ENCODE data around the gene GRID1. TPM values are rescaled to one million over a fixed set of nuclear protein-coding genes. Genes with fewer than 3 reads are reported as not detected.

GRID1 gene
- total and polyA plus RNA-seq, 9 of the 15 experiments (the other 6 are each of a cell fraction or from before 2014, with no cell fraction given) = 0.01 to 7.2 (median 1.2) TPM

DNA sequence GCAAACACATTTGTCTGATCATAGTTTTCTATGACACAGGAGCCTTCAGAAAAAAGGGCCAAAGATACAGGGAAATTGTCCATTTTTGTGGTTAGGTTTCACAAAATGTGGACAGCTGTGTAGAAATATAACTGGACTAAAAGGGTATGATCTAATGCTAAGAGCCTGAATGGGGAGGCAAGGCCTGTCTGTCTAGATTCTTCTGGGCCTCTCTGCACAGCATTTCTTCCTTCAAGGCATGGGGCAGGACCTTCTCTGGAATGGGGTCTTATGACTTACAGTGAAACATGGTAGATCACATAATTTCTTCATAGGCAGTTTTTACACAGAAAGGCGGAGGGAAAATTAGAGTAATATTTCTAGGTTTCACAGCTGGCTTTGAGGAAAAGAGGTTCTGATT is 795.7 kb downstream of the GRID1 start:
- H3K79me2 ChIP-seq (ENCODE audit: control insufficient read depth, insufficient read depth, low read length) = no peaks in the 10 kb centered on the region
- in situ Hi-C loops (cut with MboI) = no loop called here
- 13% methylated on average over 1 of the region's 1 CpG for WGBS (ENCODE audit: insufficient coverage, low coverage, missing lambda C conversion rate)
- DNase-seq (ENCODE audit: extremely low read depth in 1 of 4, low spot score in 3 of 4) = no peak
- no TSS peak for BruUV-seq (replicated peaks)
- FAIRE-seq = no peak
- no peak overlapping the region for H3K4me3 ChIP-seq
- no peaks in the 10 kb centered on the region for H3K27me3 ChIP-seq (ENCODE audit: control insufficient read depth in 2 of 2, insufficient read depth in 2 of 2, low read length in 2 of 2)
- no peak overlapping the region for H3K27ac ChIP-seq (ENCODE audit: extremely low read depth, low read depth, low read length)
- CTCF ChIA-PET (ENCODE audit: low intra/inter-chr PET ratio) = no interaction called here
- POLR2A ChIA-PET = interaction anchor here (0.7 to 1.8 kb wide), 2 partner anchors 9 to 28 kb away, joined by 3 to 6 read pairs; no protein-coding TSS in a partner anchor
- no peak for ATAC-seq
- H4K20me1 ChIP-seq (replicated peaks; ENCODE audit: control insufficient read depth, insufficient read depth, low read length) = no peaks in the 10 kb centered on the region
- H3K4me1 ChIP-seq (replicated peaks in 1 of 2; ENCODE audit: control insufficient read depth in 2 of 2, insufficient read depth in 2 of 2, low read length in 2 of 2) = no peaks in the 10 kb centered on the region
- H3K36me3 ChIP-seq (ENCODE audit: control insufficient read depth, insufficient read depth, low read length) = no peaks in the 10 kb centered on the region
- intact Hi-C loops (cut with micrococcal nuclease) = no loop called here
- H2AFZ ChIP-seq (ENCODE audit: low read depth, low read length) = no peak overlapping the region
- H3K9me3 ChIP-seq (replicated peaks; ENCODE audit: control insufficient read depth, insufficient read depth, low read depth, low read length) = no peaks in the 10 kb centered on the region
- H3K9ac ChIP-seq (ENCODE audit: insufficient read depth in 1 of 2, low read depth in 2 of 2, low read length in 2 of 2) = no peak overlapping the region
- no peaks in the 10 kb centered on the region for H3K9me1 ChIP-seq (ENCODE audit: control insufficient read depth, insufficient read depth, low read length)
- no peak overlapping the region for H3K4me2 ChIP-seq (ENCODE audit: insufficient read depth, low read length)
- TF ChIP-seq ZNF79 (CRISPR knock-in tag; IDR thresholded peaks at IDR 0.05; ENCODE audit: low read depth) = no peak
- no peak for TF ChIP-seq KLF10 (CRISPR knock-in tag; IDR thresholded peaks at IDR 0.05)
- TF ChIP-seq ZFP1 (CRISPR knock-in tag; IDR thresholded peaks at IDR 0.05) = no peak
- no peak for TF ChIP-seq RBM15 (IDR thresholded peaks at IDR 0.05; ENCODE audit: insufficient read depth, low read length)
- TF ChIP-seq, protein P1, sequence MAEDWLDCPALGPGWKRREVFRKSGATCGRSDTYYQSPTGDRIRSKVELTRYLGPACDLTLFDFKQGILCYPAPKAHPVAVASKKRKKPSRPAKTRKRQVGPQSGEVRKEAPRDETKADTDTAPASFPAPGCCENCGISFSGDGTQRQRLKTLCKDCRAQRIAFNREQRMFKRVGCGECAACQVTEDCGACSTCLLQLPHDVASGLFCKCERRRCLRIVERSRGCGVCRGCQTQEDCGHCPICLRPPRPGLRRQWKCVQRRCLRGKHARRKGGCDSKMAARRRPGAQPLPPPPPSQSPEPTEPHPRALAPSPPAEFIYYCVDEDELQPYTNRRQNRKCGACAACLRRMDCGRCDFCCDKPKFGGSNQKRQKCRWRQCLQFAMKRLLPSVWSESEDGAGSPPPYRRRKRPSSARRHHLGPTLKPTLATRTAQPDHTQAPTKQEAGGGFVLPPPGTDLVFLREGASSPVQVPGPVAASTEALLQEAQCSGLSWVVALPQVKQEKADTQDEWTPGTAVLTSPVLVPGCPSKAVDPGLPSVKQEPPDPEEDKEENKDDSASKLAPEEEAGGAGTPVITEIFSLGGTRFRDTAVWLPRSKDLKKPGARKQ (CRISPR knock-in tag; IDR thresholded peaks at IDR 0.05) = no peak
- TF ChIP-seq SMAD2 (IDR thresholded peaks at IDR 0.05; ENCODE audit: low read depth, low read length) = no peak
- no peak for TF ChIP-seq ARID2 (IDR thresholded peaks at IDR 0.05)
- TF ChIP-seq, protein P2, sequence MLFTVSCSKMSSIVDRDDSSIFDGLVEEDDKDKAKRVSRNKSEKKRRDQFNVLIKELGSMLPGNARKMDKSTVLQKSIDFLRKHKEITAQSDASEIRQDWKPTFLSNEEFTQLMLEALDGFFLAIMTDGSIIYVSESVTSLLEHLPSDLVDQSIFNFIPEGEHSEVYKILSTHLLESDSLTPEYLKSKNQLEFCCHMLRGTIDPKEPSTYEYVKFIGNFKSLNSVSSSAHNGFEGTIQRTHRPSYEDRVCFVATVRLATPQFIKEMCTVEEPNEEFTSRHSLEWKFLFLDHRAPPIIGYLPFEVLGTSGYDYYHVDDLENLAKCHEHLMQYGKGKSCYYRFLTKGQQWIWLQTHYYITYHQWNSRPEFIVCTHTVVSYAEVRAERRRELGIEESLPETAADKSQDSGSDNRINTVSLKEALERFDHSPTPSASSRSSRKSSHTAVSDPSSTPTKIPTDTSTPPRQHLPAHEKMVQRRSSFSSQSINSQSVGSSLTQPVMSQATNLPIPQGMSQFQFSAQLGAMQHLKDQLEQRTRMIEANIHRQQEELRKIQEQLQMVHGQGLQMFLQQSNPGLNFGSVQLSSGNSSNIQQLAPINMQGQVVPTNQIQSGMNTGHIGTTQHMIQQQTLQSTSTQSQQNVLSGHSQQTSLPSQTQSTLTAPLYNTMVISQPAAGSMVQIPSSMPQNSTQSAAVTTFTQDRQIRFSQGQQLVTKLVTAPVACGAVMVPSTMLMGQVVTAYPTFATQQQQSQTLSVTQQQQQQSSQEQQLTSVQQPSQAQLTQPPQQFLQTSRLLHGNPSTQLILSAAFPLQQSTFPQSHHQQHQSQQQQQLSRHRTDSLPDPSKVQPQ (CRISPR knock-in tag; IDR thresholded peaks at IDR 0.05; ENCODE audit: borderline replicate concordance) = no peak
- TF ChIP-seq, protein P3, sequence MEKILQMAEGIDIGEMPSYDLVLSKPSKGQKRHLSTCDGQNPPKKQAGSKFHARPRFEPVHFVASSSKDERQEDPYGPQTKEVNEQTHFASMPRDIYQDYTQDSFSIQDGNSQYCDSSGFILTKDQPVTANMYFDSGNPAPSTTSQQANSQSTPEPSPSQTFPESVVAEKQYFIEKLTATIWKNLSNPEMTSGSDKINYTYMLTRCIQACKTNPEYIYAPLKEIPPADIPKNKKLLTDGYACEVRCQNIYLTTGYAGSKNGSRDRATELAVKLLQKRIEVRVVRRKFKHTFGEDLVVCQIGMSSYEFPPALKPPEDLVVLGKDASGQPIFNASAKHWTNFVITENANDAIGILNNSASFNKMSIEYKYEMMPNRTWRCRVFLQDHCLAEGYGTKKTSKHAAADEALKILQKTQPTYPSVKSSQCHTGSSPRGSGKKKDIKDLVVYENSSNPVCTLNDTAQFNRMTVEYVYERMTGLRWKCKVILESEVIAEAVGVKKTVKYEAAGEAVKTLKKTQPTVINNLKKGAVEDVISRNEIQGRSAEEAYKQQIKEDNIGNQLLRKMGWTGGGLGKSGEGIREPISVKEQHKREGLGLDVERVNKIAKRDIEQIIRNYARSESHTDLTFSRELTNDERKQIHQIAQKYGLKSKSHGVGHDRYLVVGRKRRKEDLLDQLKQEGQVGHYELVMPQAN (IDR thresholded peaks at IDR 0.05; ENCODE audit: borderline replicate concordance) = no peak
- TF ChIP-seq, protein P4, sequence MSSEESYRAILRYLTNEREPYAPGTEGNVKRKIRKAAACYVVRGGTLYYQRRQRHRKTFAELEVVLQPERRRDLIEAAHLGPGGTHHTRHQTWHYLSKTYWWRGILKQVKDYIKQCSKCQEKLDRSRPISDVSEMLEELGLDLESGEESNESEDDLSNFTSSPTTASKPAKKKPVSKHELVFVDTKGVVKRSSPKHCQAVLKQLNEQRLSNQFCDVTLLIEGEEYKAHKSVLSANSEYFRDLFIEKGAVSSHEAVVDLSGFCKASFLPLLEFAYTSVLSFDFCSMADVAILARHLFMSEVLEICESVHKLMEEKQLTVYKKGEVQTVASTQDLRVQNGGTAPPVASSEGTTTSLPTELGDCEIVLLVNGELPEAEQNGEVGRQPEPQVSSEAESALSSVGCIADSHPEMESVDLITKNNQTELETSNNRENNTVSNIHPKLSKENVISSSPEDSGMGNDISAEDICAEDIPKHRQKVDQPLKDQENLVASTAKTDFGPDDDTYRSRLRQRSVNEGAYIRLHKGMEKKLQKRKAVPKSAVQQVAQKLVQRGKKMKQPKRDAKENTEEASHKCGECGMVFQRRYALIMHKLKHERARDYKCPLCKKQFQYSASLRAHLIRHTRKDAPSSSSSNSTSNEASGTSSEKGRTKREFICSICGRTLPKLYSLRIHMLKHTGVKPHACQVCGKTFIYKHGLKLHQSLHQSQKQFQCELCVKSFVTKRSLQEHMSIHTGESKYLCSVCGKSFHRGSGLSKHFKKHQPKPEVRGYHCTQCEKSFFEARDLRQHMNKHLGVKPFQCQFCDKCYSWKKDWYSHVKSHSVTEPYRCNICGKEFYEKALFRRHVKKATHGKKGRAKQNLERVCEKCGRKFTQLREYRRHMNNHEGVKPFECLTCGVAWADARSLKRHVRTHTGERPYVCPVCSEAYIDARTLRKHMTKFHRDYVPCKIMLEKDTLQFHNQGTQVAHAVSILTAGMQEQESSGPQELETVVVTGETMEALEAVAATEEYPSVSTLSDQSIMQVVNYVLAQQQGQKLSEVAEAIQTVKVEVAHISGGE (CRISPR knock-in tag; IDR thresholded peaks at IDR 0.05) = no peak
- no peak for TF ChIP-seq TFAM (CRISPR knock-in tag; conservative IDR thresholded peaks at IDR 0.05)
